DOHH2 (cell line): ENCODE results near the gene USP34.

Source experiments
- EZH2phosphoT487 ChIP-seq: fragments of 200-600 bp; sonication (generic); IDR thresholded peaks from 2 replicates; pipeline ENCODE4 v1.6.1; 2017; ENCODE audit warnings: borderline replicate concordance, mild to moderate bottlenecking, antibody characterized with exemption, low read length, moderate library complexity, mixed read lengths
- TF ChIP-seq, protein P1 (sequence below): fragments of 200-600 bp; sonication (generic); IDR thresholded peaks from one replicate; pipeline ENCODE4 v1.5.1; 2014; ENCODE audit warnings: antibody characterized with exemption, mild to moderate bottlenecking, low read depth, low read length; ENCODE audit not compliant: poor library complexity, severe bottlenecking

DNA sequence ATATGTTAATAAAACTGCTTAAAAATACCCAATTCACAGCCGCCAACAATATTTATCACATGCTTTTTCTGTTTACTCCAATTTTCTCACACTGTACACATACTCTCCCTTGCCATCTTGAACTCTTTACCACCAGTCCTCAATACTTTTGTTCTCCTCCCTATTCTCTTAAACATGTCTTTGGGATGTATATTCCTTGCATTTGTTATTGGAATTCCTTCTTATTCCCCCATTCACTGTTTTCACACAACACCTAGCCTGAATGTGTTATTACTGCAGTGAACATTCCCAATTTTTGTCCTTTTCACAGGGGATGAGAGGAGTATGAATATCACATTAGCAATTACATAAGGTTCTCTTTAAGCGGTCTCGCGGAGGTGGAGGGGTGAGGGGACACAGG is 94.7 kb downstream of the USP34 start:
- TF ChIP-seq, protein P1, sequence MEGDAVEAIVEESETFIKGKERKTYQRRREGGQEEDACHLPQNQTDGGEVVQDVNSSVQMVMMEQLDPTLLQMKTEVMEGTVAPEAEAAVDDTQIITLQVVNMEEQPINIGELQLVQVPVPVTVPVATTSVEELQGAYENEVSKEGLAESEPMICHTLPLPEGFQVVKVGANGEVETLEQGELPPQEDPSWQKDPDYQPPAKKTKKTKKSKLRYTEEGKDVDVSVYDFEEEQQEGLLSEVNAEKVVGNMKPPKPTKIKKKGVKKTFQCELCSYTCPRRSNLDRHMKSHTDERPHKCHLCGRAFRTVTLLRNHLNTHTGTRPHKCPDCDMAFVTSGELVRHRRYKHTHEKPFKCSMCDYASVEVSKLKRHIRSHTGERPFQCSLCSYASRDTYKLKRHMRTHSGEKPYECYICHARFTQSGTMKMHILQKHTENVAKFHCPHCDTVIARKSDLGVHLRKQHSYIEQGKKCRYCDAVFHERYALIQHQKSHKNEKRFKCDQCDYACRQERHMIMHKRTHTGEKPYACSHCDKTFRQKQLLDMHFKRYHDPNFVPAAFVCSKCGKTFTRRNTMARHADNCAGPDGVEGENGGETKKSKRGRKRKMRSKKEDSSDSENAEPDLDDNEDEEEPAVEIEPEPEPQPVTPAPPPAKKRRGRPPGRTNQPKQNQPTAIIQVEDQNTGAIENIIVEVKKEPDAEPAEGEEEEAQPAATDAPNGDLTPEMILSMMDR, result no peak
- no peak for TF ChIP-seq EZH2phosphoT487
